CD14-positive monocyte (primary cell): Measurements from ENCODE around the gene RIMBP3C. TPM values are rescaled to one million over a fixed set of nuclear protein-coding genes. Genes with fewer than 3 reads are reported as not detected.

ENCODE experiments used
- DNase-seq, 3 donors: peaks; one replicate each; pipeline ENCODE4 v3.0.0-alpha.2; 2011 to 2022
- H2AFZ ChIP-seq: 2 replicates; pipeline ENCODE4 v1.6.0; 2012; ENCODE audit warnings: mild to moderate bottlenecking, low read depth, low read length, inconsistent platforms; ENCODE audit not compliant: insufficient read depth, poor library complexity, severe bottlenecking
- H3K27ac ChIP-seq, 2 donors: 1 replicate in 1 of 2; 2 replicates in 1 of 2; pipeline ENCODE4 v1.5.1; 2012 to 2013; ENCODE audit warnings: low read length in 2 of 2, control low read depth in 1 of 2, inconsistent platforms in 1 of 2, low read depth in 1 of 2, mild to moderate bottlenecking in 1 of 2
- H3K27me3 ChIP-seq, 2 donors: one replicate each; pipeline versions ENCODE4 v1.6.0 to v1.6.1; 2011 to 2013; ENCODE audit warnings: low read length in 2 of 2; ENCODE audit not compliant: control insufficient read depth in 2 of 2, insufficient read depth in 2 of 2
- H3K36me3 ChIP-seq, 2 donors: replicated peaks in 1 of 2; 1 replicate in 1 of 2; 2 replicates in 1 of 2; pipeline versions ENCODE4 v1.5.1 to v1.6.1; 2012 to 2013; ENCODE audit warnings: low read length in 2 of 2, control low read depth in 1 of 2, inconsistent platforms in 1 of 2, mild to moderate bottlenecking in 1 of 2; ENCODE audit not compliant: insufficient read depth in 2 of 2, control insufficient read depth in 1 of 2
- H3K4me1 ChIP-seq, 2 donors: 1 replicate in 1 of 2; 2 replicates in 1 of 2; pipeline versions ENCODE4 v1.5.1 to v1.6.1; 2012 to 2013; ENCODE audit warnings: low read length in 2 of 2, control low read depth in 1 of 2, inconsistent platforms in 1 of 2, mild to moderate bottlenecking in 1 of 2, moderate library complexity in 1 of 2; ENCODE audit not compliant: insufficient read depth in 2 of 2, control insufficient read depth in 1 of 2
- H3K4me2 ChIP-seq: replicated peaks from 2 replicates; pipeline ENCODE3; 2012; ENCODE audit warnings: low read length, moderate library complexity, mild to moderate bottlenecking; ENCODE audit not compliant: poor library complexity, severe bottlenecking; ENCODE audit errors: extremely low read depth
- H3K4me3 ChIP-seq, 3 experiments: fragments of 200-600 bp in 1 of 3; sonication (generic) in 1 of 3; replicated peaks in 1 of 3; 1 replicate in 2 of 3; 2 replicates in 1 of 3; pipeline ENCODE4 v1.5.1; 2011 to 2013; ENCODE audit warnings: low read length in 3 of 3, mild to moderate bottlenecking in 3 of 3, control low read depth in 2 of 3, low read depth in 2 of 3, inconsistent platforms in 1 of 3, moderate library complexity in 1 of 3
- H3K79me2 ChIP-seq: 2 replicates; pipeline ENCODE4 v1.6.0; 2012; ENCODE audit warnings: mild to moderate bottlenecking, control low read depth, inconsistent platforms, low read length, moderate library complexity; ENCODE audit not compliant: insufficient read depth
- H3K9ac ChIP-seq: 2 replicates; pipeline ENCODE4 v1.6.0; 2017; ENCODE audit warnings: low read length, mild to moderate bottlenecking; ENCODE audit not compliant: insufficient read depth, poor library complexity, severe bottlenecking
- H3K9me3 ChIP-seq, 2 donors: replicated peaks in 1 of 2; 1 replicate in 1 of 2; 2 replicates in 1 of 2; pipeline versions ENCODE4 v1.5.1 to v1.6.1; 2012 to 2013; ENCODE audit warnings: low read length in 2 of 2, control low read depth in 1 of 2; ENCODE audit not compliant: control insufficient read depth in 1 of 2, insufficient read depth in 1 of 2
- H4K20me1 ChIP-seq: 2 replicates; pipeline ENCODE4 v1.6.0; 2012; ENCODE audit warnings: mild to moderate bottlenecking, low read length, control low read depth, moderate library complexity; ENCODE audit not compliant: insufficient read depth
- H3K27ac Mint-ChIP-seq, 7 donors: one replicate each; pipeline ENCODE4 v1.8.0; 2020; ENCODE audit warnings: mild to moderate bottlenecking in 7 of 7, mixed read lengths in 7 of 7, moderate library complexity in 6 of 7, inconsistent platforms in 2 of 7
- H3K27me3 Mint-ChIP-seq, 3 donors: one replicate each; pipeline ENCODE4 v1.8.0; 2021 to 2022; ENCODE audit warnings: low read depth in 3 of 3, mild to moderate bottlenecking in 3 of 3, mixed read lengths in 3 of 3, moderate library complexity in 3 of 3, inconsistent platforms in 1 of 3
- H3K36me3 Mint-ChIP-seq, 2 donors: one replicate each; pipeline ENCODE4 v1.8.0; 2020; ENCODE audit warnings: mixed read lengths in 2 of 2, inconsistent platforms in 1 of 2, mild to moderate bottlenecking in 1 of 2
- H3K4me1 Mint-ChIP-seq: one replicate; pipeline ENCODE4 v1.8.0; 2020; ENCODE audit warnings: mild to moderate bottlenecking, mixed read lengths
- H3K4me3 Mint-ChIP-seq, 2 donors: one replicate each; pipeline ENCODE4 v1.8.0; 2020; ENCODE audit warnings: mild to moderate bottlenecking in 2 of 2, mixed read lengths in 2 of 2, moderate library complexity in 1 of 2
- H3K9me3 Mint-ChIP-seq, 7 donors: one replicate each; pipeline ENCODE4 v1.8.0; 2020 to 2022; ENCODE audit warnings: mixed read lengths in 7 of 7, mild to moderate bottlenecking in 6 of 7, moderate library complexity in 6 of 7, inconsistent platforms in 2 of 7
- WGBS: methylation state at CpG from one replicate; pipeline ENCODE4 v1.1.5; 2013; ENCODE audit warnings: missing lambda C conversion rate; ENCODE audit not compliant: insufficient coverage; 5-methylcytosine and 5-hydroxymethylcytosine counted together
- intact Hi-C, 2 donors: fragments of 100-400 bp; cut with micrococcal nuclease; formaldehyde crosslinking; loops; one replicate each; pipeline versions ENCODE4 v1.15.0 to v1.15.1; 2023
- polyA plus RNA-seq, 3 donors: library from polyadenylated mRNA; depleted of rRNA in 1 of 3; unstranded in 2 of 3; stranded (reverse) in 1 of 3; fragments of 300-500 nt in 2 of 3; fragments of >200 nt in 1 of 3; fragmentation: Illumina TruSeq in 2 of 3; gene quantifications; 1 replicate in 2 of 3; 2 replicates in 1 of 3; pipeline ENCODE4 v1.2.3, GENCODE V29; 2012 to 2021
- TF ChIP-seq, protein P1 (sequence below): fragments of 200-600 bp; IDR thresholded peaks from one replicate; pipeline ENCODE4 v1.8.0; 2022; ENCODE audit warnings: antibody characterized with exemption, mild to moderate bottlenecking

Gene RIMBP3C
- polyA plus RNA-seq, 3 donors, result 0.05 to 0.11 (median 0.08) TPM

DNA sequence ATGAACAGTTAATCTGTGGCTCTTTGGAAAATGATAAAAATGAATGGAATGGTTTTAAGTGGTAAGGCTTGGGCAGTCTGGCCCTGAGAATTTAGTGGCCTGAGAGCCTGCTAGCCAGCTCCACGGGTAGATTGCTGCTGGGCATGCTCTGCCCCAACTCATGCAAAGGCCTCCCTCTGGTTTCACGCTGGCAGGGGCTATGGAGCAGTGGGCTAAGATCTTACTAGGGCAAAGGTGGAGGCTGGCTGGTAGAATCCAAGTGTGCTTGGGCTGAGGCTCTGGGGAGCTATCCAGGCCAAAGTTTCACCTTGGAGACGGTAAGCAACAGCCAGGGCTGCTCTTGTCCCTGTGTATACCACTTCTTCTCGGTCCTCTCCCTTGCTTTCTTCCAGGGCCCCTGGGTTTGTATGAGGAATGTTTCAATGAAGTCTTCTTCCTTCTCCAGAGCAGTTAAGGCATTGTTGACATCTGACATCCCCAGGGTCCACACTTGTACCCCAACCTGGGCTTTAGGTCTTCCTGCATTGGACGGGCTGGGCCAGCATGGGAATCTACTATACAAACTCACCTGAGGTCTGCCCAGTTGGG, 43.7 kb upstream of the RIMBP3C start:
- no peaks in the 10 kb centered on the region for H3K27me3 ChIP-seq

DNA sequence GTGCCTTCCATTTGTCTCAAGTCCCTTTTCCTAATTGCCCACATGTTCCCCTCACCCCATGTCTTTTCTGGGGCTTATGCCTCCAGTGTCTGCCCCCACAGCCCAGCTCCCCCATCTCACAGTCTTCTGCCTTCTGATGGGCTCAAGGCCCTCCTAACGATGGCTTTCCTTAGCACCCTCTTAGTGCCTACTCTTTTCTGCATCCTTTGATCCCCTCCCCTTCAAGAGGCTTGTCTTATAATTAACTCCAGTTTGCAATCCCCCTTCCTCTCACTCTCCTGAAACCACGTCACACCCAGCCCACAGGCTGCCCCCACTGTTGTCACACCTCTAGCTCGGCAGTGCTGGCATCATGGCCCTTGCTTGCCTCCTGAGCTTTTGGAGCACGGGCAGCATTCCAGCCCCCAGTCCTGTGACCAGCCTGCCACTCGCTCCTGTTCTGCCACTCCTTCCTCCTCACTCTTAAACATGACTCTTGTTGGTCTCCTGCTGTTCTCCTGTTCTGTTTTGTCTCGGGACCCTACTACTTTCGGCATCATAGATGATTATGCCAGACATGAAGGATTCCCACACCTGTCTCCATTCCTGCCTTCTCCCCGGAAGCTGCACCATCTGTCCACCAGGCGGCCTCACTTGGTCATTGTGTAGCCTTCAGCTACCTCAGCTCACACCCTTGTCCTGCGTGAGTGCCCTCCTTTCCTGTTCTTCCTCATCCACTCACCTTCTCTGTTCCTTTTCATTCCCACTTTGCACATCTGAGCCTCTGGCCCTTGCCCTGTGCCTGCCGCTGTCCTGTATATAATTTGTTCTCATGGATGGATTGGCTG, 42.4 kb upstream of the RIMBP3C start:
- no peak overlapping the region for H3K9ac ChIP-seq
- intact Hi-C loops, result no loop called here
- H2AFZ ChIP-seq, result no peak overlapping the region
- Mint-ChIP-seq H3K4me3 (no peak overlapping the region), H3K4me1 (peaks cover 38% of the 10 kb centered on the region), H3K27ac (peak overlapping the region in 3 of 7 donors; percentile 21 to 34 (median 24)), H3K36me3 (peaks cover 42 to 68% of the 10 kb centered on the region in 2 donors), H3K27me3 (peaks cover 0 to 3% (median 0%) of the 10 kb centered on the region in 3 donors), H3K9me3 (no peaks in the 10 kb centered on the region)
- H3K27ac ChIP-seq, result peak overlapping the region in 1 of 2 donors; percentile 23
- H4K20me1 ChIP-seq, result peaks cover 99% of the 10 kb centered on the region
- no peaks in the 10 kb centered on the region for H3K9me3 ChIP-seq
- H3K4me2 ChIP-seq, result no peak overlapping the region
- H3K4me1 ChIP-seq, result no peaks in the 10 kb centered on the region
- H3K79me2 ChIP-seq, result peaks cover 100% of the 10 kb centered on the region
- no peaks in the 10 kb centered on the region for H3K27me3 ChIP-seq
- no peak overlapping the region for H3K4me3 ChIP-seq
- WGBS, result 92% methylated on average over 10 of the region's 11 CpGs
- peaks cover 31 to 72% of the 10 kb centered on the region in 2 donors for H3K36me3 ChIP-seq
- DNase-seq, result no peak
- TF ChIP-seq, protein P1, sequence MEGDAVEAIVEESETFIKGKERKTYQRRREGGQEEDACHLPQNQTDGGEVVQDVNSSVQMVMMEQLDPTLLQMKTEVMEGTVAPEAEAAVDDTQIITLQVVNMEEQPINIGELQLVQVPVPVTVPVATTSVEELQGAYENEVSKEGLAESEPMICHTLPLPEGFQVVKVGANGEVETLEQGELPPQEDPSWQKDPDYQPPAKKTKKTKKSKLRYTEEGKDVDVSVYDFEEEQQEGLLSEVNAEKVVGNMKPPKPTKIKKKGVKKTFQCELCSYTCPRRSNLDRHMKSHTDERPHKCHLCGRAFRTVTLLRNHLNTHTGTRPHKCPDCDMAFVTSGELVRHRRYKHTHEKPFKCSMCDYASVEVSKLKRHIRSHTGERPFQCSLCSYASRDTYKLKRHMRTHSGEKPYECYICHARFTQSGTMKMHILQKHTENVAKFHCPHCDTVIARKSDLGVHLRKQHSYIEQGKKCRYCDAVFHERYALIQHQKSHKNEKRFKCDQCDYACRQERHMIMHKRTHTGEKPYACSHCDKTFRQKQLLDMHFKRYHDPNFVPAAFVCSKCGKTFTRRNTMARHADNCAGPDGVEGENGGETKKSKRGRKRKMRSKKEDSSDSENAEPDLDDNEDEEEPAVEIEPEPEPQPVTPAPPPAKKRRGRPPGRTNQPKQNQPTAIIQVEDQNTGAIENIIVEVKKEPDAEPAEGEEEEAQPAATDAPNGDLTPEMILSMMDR, result peak; percentile 21

More for the DNA sequence above, 43.7 kb upstream of the RIMBP3C start:
- Histone ChIP-seq H3K4me2 (no peak overlapping the region), H2AFZ (no peak overlapping the region), H3K27ac (no peak overlapping the region), H3K36me3 (peaks cover 31 to 76% of the 10 kb centered on the region in 2 donors), H3K79me2 (peaks cover 100% of the 10 kb centered on the region), H3K9ac (no peak overlapping the region), H3K9me3 (no peaks in the 10 kb centered on the region), H3K4me3 (no peak overlapping the region), H3K4me1 (no peaks in the 10 kb centered on the region), H4K20me1 (peaks cover 100% of the 10 kb centered on the region)
- H3K36me3 Mint-ChIP-seq, result peaks cover 49 to 74% of the 10 kb centered on the region in 2 donors
- peaks cover 0 to 1% (median 0%) of the 10 kb centered on the region in 7 donors for H3K9me3 Mint-ChIP-seq
- DNase-seq, result no peak
- H3K27ac Mint-ChIP-seq, result peak overlapping the region in 2 of 7 donors; percentile 16 to 69
- TF ChIP-seq, protein P1, result no peak
- peaks cover 0 to 3% (median 0%) of the 10 kb centered on the region in 3 donors for H3K27me3 Mint-ChIP-seq
- intact Hi-C loops, result no loop called here
- peak overlapping the region in 1 of 2 donors; percentile 31 for H3K4me3 Mint-ChIP-seq
- H3K4me1 Mint-ChIP-seq, result peaks cover 29% of the 10 kb centered on the region
- WGBS, result 94% methylated on average over 2 of the region's 5 CpGs
